GM19438 (cell line): ENCODE results near the gene CCM2L.

Experiments used
- ATAC-seq: cut with Tn5 transposase; IDR thresholded peaks from one replicate; pipeline ENCODE4 v1.9.1; 2021; ENCODE audit warnings: low read depth; ENCODE audit not compliant: unreplicated experiment

The CCM2L gene

GRCh38 chr20:32053648-32054047 is 43.4 kb downstream of the CCM2L start:
- no peak for ATAC-seq

GRCh38 chr20:32056708-32057483 is 46.7 kb downstream of the CCM2L start:
- ATAC-seq: no peak

GRCh38 chr20:32057656-32058184 is 47.5 kb downstream of the CCM2L start:
- ATAC-seq: no peak

DNA sequence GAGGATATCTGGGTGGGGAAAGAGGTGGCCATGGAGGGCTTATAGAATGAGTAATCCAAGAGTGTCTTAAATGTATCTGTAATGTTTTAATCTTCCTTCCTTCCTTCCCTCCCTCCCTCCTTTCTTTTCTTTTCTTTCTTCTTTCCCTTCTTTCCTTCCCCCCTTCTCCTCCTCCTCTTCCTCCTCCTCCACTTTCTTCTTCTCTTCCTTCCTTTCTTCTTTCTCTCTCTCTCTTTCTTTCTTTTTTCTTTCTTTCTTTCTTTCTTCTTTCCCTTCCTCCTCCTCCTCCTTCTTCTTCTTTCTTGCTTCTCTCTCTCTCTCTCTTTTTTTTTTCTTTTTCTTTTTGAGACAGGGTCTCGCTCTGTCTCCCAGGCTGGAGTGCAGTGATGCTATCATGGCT is 49.0 kb downstream of the CCM2L start:
- no peak for ATAC-seq

GRCh38 chr20:32062776-32063170 is 52.5 kb downstream of the CCM2L start:
- ATAC-seq: no peak

DNA sequence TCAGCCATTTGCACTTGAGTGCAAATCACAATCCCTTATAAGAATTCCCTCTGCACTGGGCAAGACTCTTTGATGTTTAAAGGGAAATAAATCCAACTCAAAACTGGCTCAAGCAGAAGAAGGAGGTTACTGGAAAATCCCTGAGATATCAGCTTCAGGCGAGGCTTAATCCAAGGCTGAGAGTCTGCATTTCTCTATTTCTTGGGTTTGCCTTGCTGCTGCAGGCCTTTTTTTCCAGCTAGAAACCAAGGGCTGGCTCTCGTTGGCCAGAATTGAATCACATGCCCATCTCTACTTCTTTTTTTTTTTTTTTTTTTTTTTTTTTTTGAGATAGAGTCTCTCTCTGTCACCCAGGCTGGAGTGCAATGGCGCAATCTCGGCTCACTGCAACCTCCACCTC is 53.5 kb downstream of the CCM2L start:
- ATAC-seq: no peak

DNA sequence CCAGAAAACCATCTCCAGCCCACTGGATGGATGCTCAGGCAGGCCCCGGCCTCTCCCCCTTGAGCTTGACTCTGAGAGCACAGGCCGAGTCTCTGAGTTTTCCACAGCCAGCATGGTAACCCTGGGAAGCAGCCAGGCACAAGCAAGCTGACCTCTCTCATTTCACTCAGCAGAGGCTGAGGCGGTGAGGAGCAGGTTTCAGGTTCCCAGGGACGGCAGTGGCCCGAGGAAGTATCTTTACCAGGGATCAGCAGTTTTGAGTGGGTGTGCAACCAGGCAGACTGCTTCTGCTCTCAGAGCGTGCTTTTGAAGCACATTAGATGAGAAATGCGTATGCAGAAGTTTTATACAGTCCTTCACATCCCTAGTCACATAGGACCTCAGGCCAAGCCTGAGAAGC is 54.4 kb downstream of the CCM2L start:
- ATAC-seq: no peak

GRCh38 chr20:32067234-32067821 is 57.1 kb downstream of the CCM2L start:
- no peak for ATAC-seq

DNA sequence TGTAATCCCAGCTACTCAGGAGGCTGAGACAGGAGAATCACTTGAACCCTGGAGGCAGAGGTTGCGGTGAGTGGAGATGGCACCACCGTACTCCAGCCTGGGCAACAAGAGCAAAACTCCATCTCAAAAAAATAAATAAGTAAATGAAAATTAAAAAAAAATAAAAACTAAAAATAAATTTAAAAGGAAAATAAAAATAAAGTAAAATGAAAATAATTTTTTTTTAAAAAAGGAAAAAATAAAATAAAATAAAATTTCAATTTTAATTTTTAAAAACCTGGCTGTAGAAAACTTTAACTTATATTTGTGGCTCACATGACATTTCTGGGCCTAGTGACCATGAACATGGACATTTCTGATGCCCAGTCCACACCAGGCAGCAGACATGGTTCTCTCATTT is 57.9 kb downstream of the CCM2L start:
- no peak for ATAC-seq

DNA sequence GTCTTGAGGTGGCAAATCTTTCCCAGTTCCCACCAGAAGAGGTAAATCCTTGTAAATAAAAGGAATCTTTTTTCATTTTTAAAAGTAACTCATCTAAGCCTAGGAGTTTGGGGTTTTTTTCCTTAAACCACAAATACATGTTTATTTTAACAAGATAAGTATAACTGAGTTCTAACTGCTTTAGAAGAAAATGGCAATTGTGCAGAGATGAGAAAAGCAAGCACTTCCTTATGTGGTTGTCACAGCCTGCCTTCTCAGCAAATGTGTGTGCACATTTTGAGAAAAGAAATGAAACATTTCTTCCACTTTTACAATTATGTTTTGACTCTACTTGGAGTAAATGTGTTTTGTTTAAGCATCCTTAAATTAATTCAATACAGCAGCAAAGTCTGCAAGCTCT is 59.5 kb downstream of the CCM2L start:
- no peak for ATAC-seq

- ATAC-seq: no peak
These were observed 60.0 kb downstream of the CCM2L start for GRCh38 chr20:32070282-32070681.

GRCh38 chr20:32070690-32071213 is 60.5 kb downstream of the CCM2L start:
- ATAC-seq: no peak

DNA sequence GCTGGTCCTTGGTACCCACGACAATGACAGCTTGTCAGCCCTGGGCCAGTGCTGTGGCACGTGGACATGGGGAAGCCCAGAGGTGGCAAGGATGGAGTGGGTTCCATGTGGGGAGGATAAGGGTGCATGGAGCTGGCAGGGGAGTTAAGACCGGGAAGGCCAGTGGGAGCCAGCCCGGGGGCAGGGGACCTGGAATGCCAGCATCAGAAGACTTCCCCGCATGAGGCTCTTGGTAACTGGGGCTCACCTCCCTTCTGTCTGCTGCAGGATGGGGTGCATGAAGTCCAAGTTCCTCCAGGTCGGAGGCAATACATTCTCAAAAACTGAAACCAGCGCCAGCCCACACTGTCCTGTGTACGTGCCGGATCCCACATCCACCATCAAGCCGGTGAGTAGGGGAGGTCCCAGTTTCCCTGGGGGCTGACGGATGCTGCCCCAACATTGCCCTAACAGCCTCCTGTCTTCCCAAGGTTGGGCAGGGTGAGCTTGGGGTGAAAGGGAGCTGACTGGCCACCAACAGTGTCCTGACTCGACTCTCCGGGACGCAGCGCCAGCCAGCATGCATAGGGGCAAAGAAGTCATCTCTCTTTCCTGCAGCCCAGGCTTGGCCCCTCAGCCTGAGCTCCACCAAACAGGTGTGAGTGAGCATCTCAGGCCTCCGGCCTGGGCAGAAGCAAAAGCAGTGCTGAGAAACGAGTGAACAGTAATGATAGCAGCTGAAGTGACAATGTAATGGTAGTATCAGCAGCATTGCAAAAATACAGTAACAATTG is 61.3 kb downstream of the CCM2L start:
- no peak for ATAC-seq

- no peak for ATAC-seq
These were observed 62.0 kb downstream of the CCM2L start for GRCh38 chr20:32072168-32072750.

- ATAC-seq: no peak
These were observed 65.3 kb downstream of the CCM2L start for GRCh38 chr20:32075534-32075933.

- ATAC-seq: no peak
These were observed 67.0 kb downstream of the CCM2L start for GRCh38 chr20:32077190-32077589.

DNA sequence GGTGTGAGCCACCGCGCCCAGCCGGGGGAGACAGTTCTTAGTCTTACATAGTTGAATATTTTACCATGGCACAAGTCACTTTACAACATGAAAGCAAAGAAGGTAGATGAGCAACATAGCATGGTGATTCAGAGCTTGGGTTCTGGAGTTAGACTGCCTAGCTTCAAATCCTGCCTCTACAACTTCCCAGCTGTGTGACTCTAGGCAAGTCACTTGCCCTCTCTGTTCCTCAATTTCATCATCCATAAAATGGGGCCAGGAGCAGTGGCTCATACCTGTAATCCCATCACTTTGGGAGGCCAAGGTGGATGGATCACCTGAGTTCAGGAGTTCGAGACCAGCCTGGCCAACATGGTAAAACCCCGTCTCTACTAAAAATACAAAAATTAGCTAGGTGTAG is 68.1 kb downstream of the CCM2L start:
- ATAC-seq: no peak

DNA sequence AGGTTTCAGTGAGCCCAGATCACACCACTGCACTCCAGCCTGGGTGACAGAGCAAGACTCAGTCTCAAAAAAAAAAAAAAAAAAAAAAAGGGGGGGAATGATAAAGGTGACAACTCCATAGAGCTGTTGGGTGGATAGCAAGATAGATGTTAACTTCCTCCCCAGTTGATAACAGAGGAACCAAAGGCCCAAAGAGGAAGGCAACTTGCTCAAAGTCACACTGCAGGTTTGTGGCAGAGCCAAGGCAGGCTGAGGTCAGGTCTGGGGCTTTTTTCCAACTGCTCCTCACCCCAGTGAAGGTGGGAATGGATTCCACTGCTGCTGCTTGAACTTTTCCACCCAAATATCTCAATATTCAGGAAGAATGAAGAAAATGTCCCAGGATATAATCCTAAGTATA is 68.6 kb downstream of the CCM2L start:
- no peak for ATAC-seq

DNA sequence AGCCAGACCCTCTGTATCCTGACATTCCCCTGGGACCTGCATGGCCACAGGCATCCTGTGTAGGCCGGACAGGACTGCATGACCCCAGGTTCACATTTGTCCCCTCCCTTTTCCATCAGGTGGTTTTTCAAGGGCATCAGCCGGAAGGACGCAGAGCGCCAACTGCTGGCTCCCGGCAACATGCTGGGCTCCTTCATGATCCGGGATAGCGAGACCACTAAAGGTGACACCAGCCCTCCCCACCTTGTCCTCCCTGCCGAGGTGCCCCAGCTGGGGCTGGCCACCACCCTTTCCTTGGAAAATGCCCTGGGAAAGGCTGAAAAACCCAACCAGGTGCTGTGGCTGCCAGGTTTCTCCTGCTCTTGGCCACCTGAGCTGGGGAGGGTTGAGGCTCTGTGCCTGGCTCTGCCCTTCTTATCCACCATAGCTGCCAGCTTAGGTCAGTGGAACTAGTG is 69.4 kb downstream of the CCM2L start:
- no peak for ATAC-seq

DNA sequence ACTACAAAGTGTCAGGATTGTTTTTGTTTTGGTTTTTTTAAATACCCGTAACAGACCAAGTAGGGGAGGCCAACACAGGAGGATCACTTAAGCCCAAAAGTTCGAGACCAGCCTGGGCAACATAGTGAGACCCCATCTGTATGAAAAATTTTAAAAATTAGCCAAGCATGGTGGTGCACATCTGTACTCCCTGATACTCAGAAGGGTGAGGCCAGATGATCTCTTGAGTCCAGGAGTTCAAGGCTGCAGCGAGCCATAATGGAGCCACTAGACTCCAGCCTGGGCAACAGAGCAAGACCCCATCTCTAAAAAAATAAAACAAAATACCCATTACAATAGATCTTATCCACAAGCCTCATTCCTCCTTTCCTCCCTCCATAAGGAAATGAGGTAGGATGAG is 70.5 kb downstream of the CCM2L start:
- no peak for ATAC-seq
